Measurements from ENCODE around the gene SLC35D1. TPM values are rescaled to one million over a fixed set of nuclear protein-coding genes. Genes with fewer than 3 reads are reported as not detected.

Gene SLC35D1
- total and polyA plus RNA-seq, 2 experiments from 2014 or later: 14.3 to 40.2 TPM

GRCh38 chr1:67020304-67020703 lies 33.6 kb downstream of the SLC35D1 start:
- H3K4me2 ChIP-seq: peak overlapping the region; percentile 10
- H3K27ac ChIP-seq: peak overlapping the region; percentile 10
- H2AFZ ChIP-seq: no peak overlapping the region
- DNase-seq (ENCODE audit: low spot score): no peak
- H3K79me2 ChIP-seq: no peaks in the 10 kb centered on the region
- no peaks in the 10 kb centered on the region for H3K9me3 ChIP-seq (ENCODE audit: low read depth)
- H4K20me1 ChIP-seq (ENCODE audit: insufficient read depth, poor library complexity, severe bottlenecking): no peaks in the 10 kb centered on the region
- H3K4me3 ChIP-seq: no peak overlapping the region
- no peaks in the 10 kb centered on the region for H3K27me3 ChIP-seq
- TF ChIP-seq EZH2phosphoT487 (IDR thresholded peaks at IDR 0.05; ENCODE audit: low read depth, severe bottlenecking, unreplicated experiment) (no peak), EZH2 (IDR thresholded peaks at IDR 0.05; ENCODE audit: borderline replicate concordance) (no peak), CTCF (IDR thresholded peaks at IDR 0.05; ENCODE audit: poor library complexity) (no peak)
- WGBS (ENCODE audit: low lambda C conversion rate, missing lambda C conversion rate): 90% methylated on average over 2 of the region's 2 CpGs
- no peaks in the 10 kb centered on the region for H3K9me2 ChIP-seq (replicated peaks; ENCODE audit: insufficient read depth)
- no peaks in the 10 kb centered on the region for H3K36me3 ChIP-seq (replicated peaks; ENCODE audit: insufficient read depth, low read depth)
- peaks cover 12% of the 10 kb centered on the region for H3K4me1 ChIP-seq (ENCODE audit: insufficient read depth)

- Histone ChIP-seq H3K4me2 (peak overlapping the region; percentile 10), H2AFZ (no peak overlapping the region), H3K4me1 (ENCODE audit: insufficient read depth) (peaks cover 12% of the 10 kb centered on the region), H3K27ac (peak overlapping the region; percentile 21), H3K9me2 (replicated peaks; ENCODE audit: insufficient read depth) (no peaks in the 10 kb centered on the region), H3K36me3 (replicated peaks; ENCODE audit: insufficient read depth, low read depth) (no peaks in the 10 kb centered on the region), H3K9me3 (ENCODE audit: low read depth) (no peaks in the 10 kb centered on the region), H3K27me3 (no peaks in the 10 kb centered on the region), H3K79me2 (no peaks in the 10 kb centered on the region), H3K4me3 (no peak overlapping the region), H4K20me1 (ENCODE audit: insufficient read depth, poor library complexity, severe bottlenecking) (no peaks in the 10 kb centered on the region)
- WGBS (ENCODE audit: low lambda C conversion rate, missing lambda C conversion rate): 33% methylated on average over 1 of the region's 1 CpG
- DNase-seq (ENCODE audit: low spot score): no peak
- TF ChIP-seq EZH2 (IDR thresholded peaks at IDR 0.05; ENCODE audit: borderline replicate concordance) (no peak), CTCF (IDR thresholded peaks at IDR 0.05; ENCODE audit: poor library complexity) (no peak), EZH2phosphoT487 (IDR thresholded peaks at IDR 0.05; ENCODE audit: low read depth, severe bottlenecking, unreplicated experiment) (no peak)
Observed at GRCh38 chr1:67019600-67020136, 34.3 kb downstream of the SLC35D1 start.

- Histone ChIP-seq H3K27me3 (no peaks in the 10 kb centered on the region), H3K79me2 (no peaks in the 10 kb centered on the region), H3K4me2 (no peak overlapping the region), H3K36me3 (replicated peaks; ENCODE audit: insufficient read depth, low read depth) (no peaks in the 10 kb centered on the region), H3K9me2 (replicated peaks; ENCODE audit: insufficient read depth) (no peaks in the 10 kb centered on the region), H3K9me3 (ENCODE audit: low read depth) (no peaks in the 10 kb centered on the region), H3K4me1 (ENCODE audit: insufficient read depth) (peaks cover 12% of the 10 kb centered on the region), H3K27ac (peak overlapping the region; percentile 21), H2AFZ (no peak overlapping the region), H3K4me3 (no peak overlapping the region), H4K20me1 (ENCODE audit: insufficient read depth, poor library complexity, severe bottlenecking) (no peaks in the 10 kb centered on the region)
- DNase-seq (ENCODE audit: low spot score): no peak
- TF ChIP-seq CTCF (IDR thresholded peaks at IDR 0.05; ENCODE audit: poor library complexity) (no peak), EZH2 (IDR thresholded peaks at IDR 0.05; ENCODE audit: borderline replicate concordance) (no peak), EZH2phosphoT487 (IDR thresholded peaks at IDR 0.05; ENCODE audit: low read depth, severe bottlenecking, unreplicated experiment) (no peak)
- 78% methylated on average over 4 of the region's 4 CpGs for WGBS (ENCODE audit: low lambda C conversion rate, missing lambda C conversion rate)
Observed at GRCh38 chr1:67019121-67019520, 34.8 kb downstream of the SLC35D1 start.

Data from hepatocyte (in vitro differentiated cells).